ENCODE results near the gene RPL5.

Gene RPL5

DNA sequence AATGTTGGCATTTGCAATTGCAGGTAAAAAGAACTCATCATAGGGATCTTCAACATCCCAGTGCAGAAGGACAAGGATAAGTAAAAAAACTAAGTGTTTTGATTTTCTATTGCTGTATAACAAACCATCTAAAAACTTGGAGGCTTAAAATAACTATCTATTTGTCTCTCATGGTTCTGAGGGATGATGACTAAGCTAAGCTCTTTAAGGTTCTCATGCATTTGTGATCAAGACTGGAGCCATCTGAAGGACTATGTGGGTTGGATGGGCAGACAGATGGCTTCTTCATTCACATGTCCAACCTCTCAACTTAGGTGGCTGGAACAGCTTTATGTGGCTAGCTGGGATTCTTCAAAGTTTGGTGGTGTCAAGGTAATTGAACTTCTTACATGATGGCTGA lies 51.5 kb downstream of the RPL5 start:
- TF ChIP-seq, protein P1, sequence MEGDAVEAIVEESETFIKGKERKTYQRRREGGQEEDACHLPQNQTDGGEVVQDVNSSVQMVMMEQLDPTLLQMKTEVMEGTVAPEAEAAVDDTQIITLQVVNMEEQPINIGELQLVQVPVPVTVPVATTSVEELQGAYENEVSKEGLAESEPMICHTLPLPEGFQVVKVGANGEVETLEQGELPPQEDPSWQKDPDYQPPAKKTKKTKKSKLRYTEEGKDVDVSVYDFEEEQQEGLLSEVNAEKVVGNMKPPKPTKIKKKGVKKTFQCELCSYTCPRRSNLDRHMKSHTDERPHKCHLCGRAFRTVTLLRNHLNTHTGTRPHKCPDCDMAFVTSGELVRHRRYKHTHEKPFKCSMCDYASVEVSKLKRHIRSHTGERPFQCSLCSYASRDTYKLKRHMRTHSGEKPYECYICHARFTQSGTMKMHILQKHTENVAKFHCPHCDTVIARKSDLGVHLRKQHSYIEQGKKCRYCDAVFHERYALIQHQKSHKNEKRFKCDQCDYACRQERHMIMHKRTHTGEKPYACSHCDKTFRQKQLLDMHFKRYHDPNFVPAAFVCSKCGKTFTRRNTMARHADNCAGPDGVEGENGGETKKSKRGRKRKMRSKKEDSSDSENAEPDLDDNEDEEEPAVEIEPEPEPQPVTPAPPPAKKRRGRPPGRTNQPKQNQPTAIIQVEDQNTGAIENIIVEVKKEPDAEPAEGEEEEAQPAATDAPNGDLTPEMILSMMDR (IDR thresholded peaks at IDR 0.05; ENCODE audit: low read length) = no peak
- TF ChIP-seq EZH2phosphoT487 (IDR thresholded peaks at IDR 0.05; ENCODE audit: low read length) = no peak
- TF ChIP-seq EZH2 (optimal IDR thresholded peaks at IDR 0.05; ENCODE audit: low read depth, low read length) = no peak
- H3K27me3 ChIP-seq (replicated peaks; ENCODE audit: insufficient read depth, low read length) = no peaks in the 10 kb centered on the region
- H4K20me1 ChIP-seq (ENCODE audit: insufficient read depth, low read length) = no peaks in the 10 kb centered on the region
- peaks cover 53% of the 10 kb centered on the region for H3K79me2 ChIP-seq (ENCODE audit: low read length)
- no peaks in the 10 kb centered on the region for H3K9me2 ChIP-seq (replicated peaks; ENCODE audit: insufficient read depth, low read length)
- peaks cover 14% of the 10 kb centered on the region; the same call in 1 of the 2 replicates for H3K4me1 ChIP-seq (ENCODE audit: low read length)
- H3K27ac ChIP-seq (ENCODE audit: low read length) = no peak overlapping the region
- DNase-seq = no peak
- no peak overlapping the region; the same call in 1 of the 2 replicates for H3K4me2 ChIP-seq (ENCODE audit: low read depth, low read length)
- H3K9ac ChIP-seq (ENCODE audit: low read length) = no peak overlapping the region
- H3K4me3 ChIP-seq (ENCODE audit: low read length) = no peak overlapping the region
- H3F3A ChIP-seq (ENCODE audit: insufficient read depth, low read length) = no peaks in the 10 kb centered on the region
- no peak overlapping the region for H2AFZ ChIP-seq (ENCODE audit: low read length)
- H3K9me3 ChIP-seq (replicated peaks; ENCODE audit: insufficient read depth, low read length) = no peaks in the 10 kb centered on the region
- H3K36me3 ChIP-seq (replicated peaks; ENCODE audit: insufficient read depth, low read length) = no peaks in the 10 kb centered on the region

DNA sequence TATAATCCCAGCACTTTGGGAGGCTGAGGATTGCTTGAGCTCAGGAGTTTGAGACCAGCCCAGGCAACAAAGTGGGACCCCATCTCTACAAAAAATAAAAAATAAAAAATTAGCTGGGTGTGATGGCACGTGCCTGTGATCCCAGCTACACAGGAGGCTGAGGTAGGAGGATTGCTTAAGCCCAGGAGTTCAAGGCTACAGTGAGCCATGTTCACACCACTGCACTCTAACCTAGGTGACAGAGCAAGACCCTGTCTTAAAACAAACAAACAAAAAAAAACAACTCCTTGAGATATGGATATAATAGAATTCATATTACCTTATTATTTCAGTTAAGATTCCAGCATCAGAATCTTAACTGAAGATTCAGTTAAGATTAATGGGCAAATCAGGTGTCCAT lies 52.4 kb downstream of the RPL5 start:
- H3K9me2 ChIP-seq (replicated peaks; ENCODE audit: insufficient read depth, low read length) = no peaks in the 10 kb centered on the region
- H3K9ac ChIP-seq (ENCODE audit: low read length) = no peak overlapping the region
- no peaks in the 10 kb centered on the region for H3K9me3 ChIP-seq (replicated peaks; ENCODE audit: insufficient read depth, low read length)
- H3K27me3 ChIP-seq (replicated peaks; ENCODE audit: insufficient read depth, low read length) = no peaks in the 10 kb centered on the region
- H3K4me3 ChIP-seq (ENCODE audit: low read length) = no peak overlapping the region
- no peak overlapping the region for H3K27ac ChIP-seq (ENCODE audit: low read length)
- H3K36me3 ChIP-seq (replicated peaks; ENCODE audit: insufficient read depth, low read length) = no peaks in the 10 kb centered on the region
- no peak overlapping the region for H3K4me2 ChIP-seq (ENCODE audit: low read depth, low read length)
- TF ChIP-seq EZH2phosphoT487 (IDR thresholded peaks at IDR 0.05; ENCODE audit: low read length) (no peak), EZH2 (optimal IDR thresholded peaks at IDR 0.05; ENCODE audit: low read depth, low read length) (no peak)
- TF ChIP-seq, protein P1 (IDR thresholded peaks at IDR 0.05; ENCODE audit: low read length) = no peak
- no peak for DNase-seq
- peaks cover 54% of the 10 kb centered on the region for H3K79me2 ChIP-seq (ENCODE audit: low read length)
- H4K20me1 ChIP-seq (ENCODE audit: insufficient read depth, low read length) = no peaks in the 10 kb centered on the region
- no peaks in the 10 kb centered on the region for H3F3A ChIP-seq (ENCODE audit: insufficient read depth, low read length)
- H3K4me1 ChIP-seq (ENCODE audit: low read length) = peaks cover 14% of the 10 kb centered on the region; the same call in 1 of the 2 replicates
- H2AFZ ChIP-seq (ENCODE audit: low read length) = no peak overlapping the region

DNA sequence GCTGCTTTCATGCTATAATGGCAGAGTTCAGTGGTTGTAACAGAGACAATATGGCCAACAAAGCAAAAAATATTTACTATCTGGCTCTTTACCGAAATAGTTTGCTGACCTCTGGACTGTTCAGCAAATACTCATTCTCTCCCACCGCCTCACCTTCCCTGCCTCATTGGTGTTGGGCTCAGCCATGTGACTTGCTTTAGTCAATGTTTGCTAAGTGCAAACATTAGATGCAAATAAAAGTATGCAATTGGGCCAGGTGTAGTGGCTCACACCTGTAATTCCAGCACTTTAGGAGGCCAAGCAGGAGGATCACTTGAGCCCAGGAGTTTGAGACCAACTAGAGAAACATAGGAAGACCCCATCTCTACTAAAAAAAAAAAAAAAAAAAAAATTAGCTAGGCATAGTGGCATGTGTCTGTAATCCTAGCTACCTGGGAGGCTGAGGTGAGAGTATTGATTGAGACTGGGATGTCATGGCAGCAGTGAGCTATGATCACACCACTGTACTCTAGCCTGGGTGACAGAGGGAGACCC lies 55.1 kb downstream of the RPL5 start:
- Histone ChIP-seq H3F3A (ENCODE audit: insufficient read depth, low read length) (no peaks in the 10 kb centered on the region), H4K20me1 (ENCODE audit: insufficient read depth, low read length) (no peaks in the 10 kb centered on the region), H3K9me2 (replicated peaks; ENCODE audit: insufficient read depth, low read length) (no peaks in the 10 kb centered on the region), H3K79me2 (ENCODE audit: low read length) (peaks cover 42% of the 10 kb centered on the region), H3K4me2 (ENCODE audit: low read depth, low read length) (no peak overlapping the region), H3K27ac (ENCODE audit: low read length) (no peak overlapping the region), H3K9me3 (replicated peaks; ENCODE audit: insufficient read depth, low read length) (no peaks in the 10 kb centered on the region), H3K9ac (ENCODE audit: low read length) (no peak overlapping the region), H2AFZ (ENCODE audit: low read length) (no peak overlapping the region), H3K4me1 (ENCODE audit: low read length) (peaks cover 8% of the 10 kb centered on the region; the same call in 1 of the 2 replicates), H3K4me3 (ENCODE audit: low read length) (no peak overlapping the region), H3K36me3 (replicated peaks; ENCODE audit: insufficient read depth, low read length) (no peaks in the 10 kb centered on the region), H3K27me3 (replicated peaks; ENCODE audit: insufficient read depth, low read length) (no peaks in the 10 kb centered on the region)
- no peak for DNase-seq
- TF ChIP-seq EZH2 (optimal IDR thresholded peaks at IDR 0.05; ENCODE audit: low read depth, low read length) (no peak), EZH2phosphoT487 (IDR thresholded peaks at IDR 0.05; ENCODE audit: low read length) (no peak)
- TF ChIP-seq, protein P1 (IDR thresholded peaks at IDR 0.05; ENCODE audit: low read length) = no peak
